Kidney tubule cell (primary cell): Measurements from ENCODE around the gene HLX.

Source experiments
- DNase-seq: peaks from one replicate; pipeline ENCODE4 v3.0.0-alpha.2; 2018; ENCODE audit warnings: low spot score

The HLX gene

DNA sequence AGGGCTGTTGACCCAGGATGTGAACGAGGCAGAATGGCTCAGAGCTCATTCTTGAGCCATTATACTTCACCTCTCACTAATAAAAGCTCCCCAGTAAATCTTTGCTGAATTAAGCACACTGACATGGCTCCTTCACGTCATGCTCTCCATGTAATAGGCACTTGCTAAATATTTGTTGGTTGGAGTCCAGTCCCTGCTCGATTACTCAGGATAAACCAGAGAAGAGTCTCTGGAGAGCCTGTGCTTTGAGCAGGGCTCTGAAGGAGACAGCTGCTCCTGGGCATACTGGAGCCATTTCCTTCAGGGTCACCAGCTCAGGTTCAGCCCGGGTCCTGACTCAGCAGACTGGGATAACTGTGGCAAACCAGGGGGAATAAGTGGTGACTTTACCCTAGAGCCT, 46.9 kb downstream of the HLX start:
- DNase-seq: peak; percentile 28

DNA sequence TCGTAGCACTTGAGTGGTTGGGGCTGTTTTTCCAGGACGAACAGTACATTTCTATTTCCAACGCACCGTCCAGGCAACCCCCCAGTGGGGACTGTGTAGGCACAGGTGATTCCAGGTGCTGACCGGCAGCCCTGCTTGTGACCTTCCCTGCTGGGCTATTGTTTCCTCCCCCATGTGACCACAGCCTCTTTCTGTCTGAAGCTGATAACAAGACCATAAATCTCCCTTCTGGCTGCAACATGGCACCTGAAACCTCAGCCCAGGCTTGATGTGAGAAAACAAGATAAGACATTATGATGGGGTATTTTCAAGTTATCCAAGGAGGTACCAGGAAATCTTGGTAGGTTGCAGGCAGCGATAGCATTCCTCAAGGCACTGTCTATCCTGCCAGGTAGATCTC, 48.2 kb downstream of the HLX start:
- no peak for DNase-seq

DNA sequence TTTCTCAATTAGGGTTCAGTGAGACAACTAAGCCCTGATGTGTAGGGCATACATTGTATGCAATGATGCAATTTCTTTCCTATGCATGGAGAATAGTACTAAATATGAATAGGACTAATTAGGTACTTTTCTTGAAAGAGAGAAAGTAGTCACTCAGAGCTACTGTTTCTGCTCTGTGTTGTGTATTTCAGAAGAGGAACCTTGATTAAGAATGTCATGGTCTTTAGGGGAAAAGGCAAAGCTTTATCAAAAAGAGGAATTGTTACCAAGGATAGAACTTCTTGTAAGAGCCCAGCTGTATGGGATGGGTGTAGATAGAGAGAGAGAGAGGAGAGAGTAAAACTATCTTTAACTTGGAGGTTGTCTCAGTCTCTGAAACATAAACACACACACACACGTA, 49.1 kb downstream of the HLX start:
- DNase-seq: no peak

DNA sequence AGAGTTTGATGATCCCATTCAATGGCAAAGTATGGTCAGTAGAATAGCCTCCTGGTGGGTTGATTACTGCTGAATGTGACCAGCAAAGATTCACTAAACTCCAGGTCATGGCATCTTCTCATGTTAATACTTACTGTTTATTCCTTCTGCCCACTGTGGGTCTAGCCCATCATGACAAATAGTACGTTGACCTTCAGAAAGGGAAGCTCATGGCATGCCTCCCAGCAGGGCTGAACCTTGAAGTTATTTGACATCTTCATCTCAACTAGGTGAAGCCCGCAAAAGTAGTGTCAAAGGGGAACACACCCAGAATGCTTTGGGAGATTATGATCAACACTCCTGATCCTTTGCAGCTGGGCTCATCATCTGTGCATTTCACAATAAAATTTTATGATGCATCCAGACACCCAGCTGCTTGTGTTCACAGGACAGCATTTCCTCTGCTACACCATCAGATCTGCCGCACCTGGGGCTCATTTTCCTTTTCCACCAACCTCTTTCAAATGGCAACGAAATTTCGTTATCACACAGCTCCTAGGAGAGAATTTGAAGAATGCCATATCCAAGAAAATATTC, 49.6 kb downstream of the HLX start:
- DNase-seq: no peak

DNA sequence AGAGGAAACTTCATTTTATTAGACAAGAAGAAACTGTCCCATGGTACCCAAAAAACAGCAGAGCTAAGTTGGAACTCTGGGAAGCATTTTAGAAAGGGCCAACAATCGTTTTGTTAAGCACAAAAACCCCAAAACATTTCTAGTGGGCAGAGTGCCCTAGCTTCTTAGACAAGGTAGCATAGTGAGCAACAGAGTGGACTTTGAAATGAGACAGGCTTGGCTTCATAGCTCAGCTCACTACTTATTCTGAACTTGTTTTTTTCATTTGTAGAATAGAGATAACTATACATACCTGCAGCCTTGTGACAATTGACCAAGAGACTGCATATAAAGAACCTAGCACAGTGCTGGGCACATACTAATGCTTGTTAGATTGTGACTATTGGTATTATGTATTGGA, 50.1 kb downstream of the HLX start:
- DNase-seq: no peak
